Stimulated activated CD8-positive, alpha-beta memory T cell treated with anti-CD3 and anti-CD28 coated beads, Interleukin-15, amount 100 ng/mL, for 24 hours (primary cell): Measurements from ENCODE around the gene TPPP.
"Not testable (repeated sequence)": the region's sequence is repeated elsewhere in the genome, so short reads cannot be mapped to it uniquely, and the experiment has no call there.

Experiments
- DNase-seq: peaks from one replicate; pipeline ENCODE4 v3.0.0-alpha.2; 2020; ENCODE audit warnings: low read depth

Gene TPPP

GRCh38 chr5:645421-645820 is 47.7 kb downstream of the TPPP start:
- DNase-seq = no peak

DNA sequence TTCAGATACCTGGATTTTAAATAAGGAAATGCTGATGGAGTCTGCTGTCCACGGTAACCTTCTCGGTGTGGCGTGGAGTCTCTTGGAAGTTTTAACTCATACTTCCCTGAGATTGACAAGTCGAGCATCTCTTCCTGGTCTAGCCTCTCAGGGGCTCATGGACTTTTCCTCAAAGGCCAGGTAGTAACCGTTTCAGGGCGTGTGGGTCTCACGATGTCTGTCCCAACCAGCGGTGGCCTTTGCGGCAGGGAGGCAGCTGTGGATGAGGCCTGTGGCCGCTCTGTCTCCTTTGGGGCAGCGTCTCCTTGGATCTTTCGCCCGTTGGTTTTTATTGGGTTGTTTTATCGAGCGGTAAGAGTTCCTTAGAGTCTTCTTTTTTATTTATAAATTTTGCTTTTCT is 48.2 kb downstream of the TPPP start:
- DNase-seq = no peak

DNA sequence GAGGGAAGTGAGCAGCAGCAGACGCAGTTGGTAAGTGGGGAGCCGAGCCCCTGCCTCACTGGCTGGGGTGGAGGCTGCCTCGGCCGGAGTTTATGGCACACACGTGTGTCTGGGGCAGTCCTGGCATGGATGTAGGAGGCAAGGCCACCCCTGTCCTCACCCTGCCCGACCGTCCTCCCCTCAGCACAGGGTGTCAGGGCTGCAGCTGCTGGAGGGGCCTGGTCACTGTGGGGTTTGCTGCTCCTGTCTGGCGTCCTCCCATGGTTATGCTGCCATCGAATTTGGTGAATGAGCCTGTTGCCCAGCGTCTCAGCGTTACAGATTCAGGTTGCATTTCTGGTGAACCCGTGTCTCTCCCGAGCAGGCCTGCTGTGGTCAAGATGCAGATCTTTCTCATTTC is 48.6 kb downstream of the TPPP start:
- no peak for DNase-seq

- no peak for DNase-seq
Measured at GRCh38 chr5:643811-644271, 49.3 kb downstream of the TPPP start.

GRCh38 chr5:643351-643801 is 49.8 kb downstream of the TPPP start:
- no peak for DNase-seq

- DNase-seq = no peak
Measured at GRCh38 chr5:642481-642880, 50.7 kb downstream of the TPPP start.

GRCh38 chr5:641331-641765 is 51.8 kb downstream of the TPPP start:
- DNase-seq = no peak

DNA sequence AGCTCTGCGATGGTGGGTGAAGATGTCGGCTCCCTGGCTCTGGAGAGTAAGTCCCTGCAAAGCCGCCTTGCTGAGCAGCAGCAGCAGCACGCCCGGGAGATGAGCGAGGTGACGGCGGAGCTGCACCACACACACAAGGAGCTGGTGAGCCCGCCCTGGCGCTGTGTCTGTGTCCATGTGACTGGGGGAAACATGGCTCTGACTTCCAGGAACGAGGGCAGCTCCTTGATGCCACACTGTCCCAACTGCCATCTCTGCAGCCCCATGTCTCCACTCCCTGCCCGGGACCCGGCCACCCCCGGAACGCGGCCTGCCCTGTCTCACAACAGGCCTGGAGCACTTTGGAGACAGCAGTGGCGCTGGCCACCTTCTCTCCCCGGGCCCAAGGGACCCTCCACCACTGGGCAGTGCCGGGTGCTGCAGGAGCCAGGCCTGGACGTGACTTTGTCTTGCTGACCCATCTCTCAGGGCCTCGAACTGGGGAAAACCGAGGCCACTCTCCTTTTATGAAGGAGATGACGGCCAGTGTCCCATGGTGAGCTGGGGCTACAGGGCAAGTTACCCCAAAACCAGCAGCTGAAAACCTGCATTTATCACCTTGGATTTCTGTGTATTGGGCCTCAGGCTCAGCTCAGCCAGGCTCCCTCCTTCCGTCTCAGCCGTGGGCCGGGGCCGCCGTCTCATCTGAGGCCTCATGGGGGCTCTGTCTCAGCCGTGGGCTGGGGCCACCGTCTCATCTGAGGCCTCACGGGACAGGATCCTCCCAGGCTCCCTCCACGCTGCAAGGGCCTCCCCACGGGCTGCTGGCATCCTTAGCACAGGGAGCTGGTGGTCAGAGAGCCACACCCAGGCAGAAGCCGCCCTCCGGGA is 52.5 kb downstream of the TPPP start:
- DNase-seq = no peak

- DNase-seq = no peak
Measured at GRCh38 chr5:639584-640213, 53.5 kb downstream of the TPPP start.

DNA sequence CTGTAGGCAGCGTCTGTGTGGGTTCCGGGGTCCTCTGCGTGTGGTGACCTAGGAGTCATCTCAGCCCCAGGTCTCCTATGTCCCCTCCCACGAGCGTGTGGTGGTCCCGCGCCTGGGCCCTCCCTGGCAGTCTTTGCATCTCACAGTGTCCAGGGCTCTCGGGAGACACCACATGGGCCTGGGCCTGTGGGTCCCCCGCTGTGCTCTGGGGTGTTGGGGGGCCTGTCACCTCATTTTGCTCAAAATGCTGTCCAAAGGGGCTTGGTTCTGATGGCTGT is 54.0 kb downstream of the TPPP start:
- no peak for DNase-seq

DNA sequence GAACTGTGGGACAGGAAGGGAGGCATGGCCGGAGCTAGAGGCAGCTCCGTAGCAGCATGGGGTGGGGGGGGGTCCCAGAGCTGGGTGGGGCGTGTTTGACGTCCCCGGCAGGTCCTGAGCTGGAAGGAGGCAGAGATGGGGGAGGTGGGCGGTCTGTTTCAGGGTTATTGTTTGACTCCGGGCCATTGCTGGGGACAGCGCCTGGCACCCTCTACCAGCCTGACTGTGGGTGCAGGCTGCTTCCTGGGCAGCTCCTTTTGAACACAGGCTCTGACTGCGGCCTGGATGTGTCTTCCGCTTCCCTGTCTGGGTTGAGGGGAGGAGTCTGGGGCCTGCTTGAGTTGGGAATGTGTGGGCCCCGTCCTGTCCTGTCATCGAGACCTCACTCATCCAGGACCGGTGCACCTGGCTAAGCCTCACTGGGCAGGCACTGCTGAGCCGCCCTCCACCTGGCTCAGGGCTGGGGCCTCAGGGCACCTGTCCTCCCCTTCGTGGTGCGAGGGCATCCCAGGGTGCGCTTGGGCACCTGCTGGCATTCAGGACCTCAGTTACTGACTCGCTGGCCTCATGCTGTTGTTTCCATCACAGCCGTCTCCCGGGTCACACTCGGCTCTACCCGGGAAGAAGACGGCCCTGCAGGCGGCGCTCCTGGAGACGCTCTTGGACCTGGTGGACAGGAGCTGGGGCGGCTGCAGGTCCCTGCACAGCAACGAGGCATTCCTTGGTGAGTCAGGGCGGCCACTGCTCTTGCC is 54.5 kb downstream of the TPPP start:
- no peak for DNase-seq

GRCh38 chr5:637581-638450 is 55.3 kb downstream of the TPPP start:
- no peak for DNase-seq

DNA sequence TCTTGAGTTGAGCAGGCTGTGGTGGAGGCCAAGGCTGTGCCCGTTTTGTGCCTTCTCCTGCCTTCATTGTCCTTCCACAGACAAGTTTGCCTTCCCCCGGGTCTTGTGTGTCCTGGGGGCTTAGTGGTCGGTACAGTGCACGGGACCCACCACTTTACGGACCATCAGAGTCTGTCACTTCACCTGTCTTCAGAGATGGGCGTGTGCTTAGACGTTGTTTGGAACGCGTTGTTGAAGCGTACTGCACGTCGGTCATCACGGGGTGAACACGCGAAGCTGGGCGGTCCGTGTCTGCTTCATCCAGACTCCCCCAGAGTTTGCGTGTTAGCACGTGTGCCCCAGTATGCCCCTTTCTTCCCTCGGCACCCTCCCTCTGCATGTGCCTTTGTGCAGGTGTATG is 56.2 kb downstream of the TPPP start:
- DNase-seq = no peak

DNA sequence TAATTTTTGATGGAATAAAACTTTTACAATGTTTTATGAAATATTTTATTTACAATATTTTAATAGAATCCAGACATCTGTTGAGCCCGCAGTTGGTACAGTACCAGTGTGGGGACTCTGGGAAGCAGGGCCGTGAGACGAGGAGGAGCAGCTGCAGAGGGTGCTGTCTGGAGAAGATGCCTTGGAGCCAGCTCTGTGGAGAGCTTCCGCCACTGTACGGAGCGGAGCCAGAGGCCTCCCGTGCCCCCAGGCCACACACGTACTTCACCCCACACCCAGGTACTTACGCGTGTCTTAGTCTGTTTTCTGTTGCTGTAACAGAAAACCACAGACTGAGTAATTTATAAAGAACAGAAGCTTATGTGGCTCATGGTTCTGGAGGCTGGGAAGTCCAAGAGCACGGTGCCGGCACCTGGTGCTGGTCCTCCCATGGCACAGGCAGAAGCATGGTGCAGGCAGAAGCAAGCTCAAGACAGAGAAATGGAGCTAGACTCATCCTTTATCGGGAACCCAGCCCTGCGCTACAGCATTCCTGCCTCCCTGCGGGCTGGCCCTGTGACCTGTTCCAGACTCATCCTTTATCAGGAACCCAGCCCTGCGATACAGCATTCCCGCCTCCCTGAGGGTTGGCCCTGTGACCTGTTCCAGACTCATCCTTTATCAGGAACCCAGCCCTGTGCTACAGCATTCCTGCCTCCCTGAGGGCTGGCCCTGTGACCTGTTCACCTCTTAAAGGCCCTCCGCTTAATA is 57.7 kb downstream of the TPPP start:
- no peak for DNase-seq

GRCh38 chr5:634191-634590 is 59.0 kb downstream of the TPPP start:
- DNase-seq = no peak

- no peak for DNase-seq
Measured at GRCh38 chr5:633501-633955, 59.6 kb downstream of the TPPP start.

DNA sequence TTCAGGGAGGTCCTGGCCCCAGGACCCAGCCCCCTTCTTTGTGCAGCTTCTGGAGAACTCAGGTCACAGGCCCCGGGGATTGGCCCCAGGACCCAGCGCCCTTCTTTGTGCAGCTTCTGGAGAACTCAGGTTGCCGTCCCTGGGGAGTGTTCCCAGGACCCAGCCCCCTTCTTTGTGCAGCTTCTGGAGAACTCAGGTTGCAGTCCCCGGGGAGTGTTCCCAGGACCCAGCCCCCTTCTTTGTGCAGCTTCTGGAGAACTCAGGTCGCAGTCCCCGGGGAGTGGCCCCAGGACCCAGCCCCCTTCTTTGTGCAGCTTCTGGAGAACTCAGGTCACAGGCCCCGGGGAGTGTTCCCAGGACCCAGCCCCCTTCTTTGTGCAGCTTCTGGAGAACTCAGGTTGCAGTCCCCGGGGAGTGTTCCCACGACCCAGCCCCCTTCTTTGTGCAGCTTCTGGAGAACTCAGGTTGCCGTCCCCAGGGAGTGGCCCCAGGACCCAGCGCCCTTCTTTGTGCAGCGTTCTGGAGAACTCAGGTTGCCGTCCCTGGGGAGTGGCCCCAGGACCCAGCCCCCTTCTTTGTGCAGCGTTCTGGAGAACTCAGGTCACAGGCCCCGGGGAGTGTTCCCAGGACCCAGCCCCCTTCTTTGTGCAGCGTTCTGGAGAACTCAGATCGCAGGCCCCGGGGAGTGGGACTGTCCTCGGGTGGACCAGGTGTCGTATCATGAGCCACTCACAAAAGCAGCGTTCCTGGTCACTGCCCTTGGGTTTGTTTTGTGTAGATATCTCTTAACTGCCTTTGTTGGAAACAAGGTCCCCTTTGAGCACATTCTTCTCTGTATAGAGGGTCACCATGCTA is 64.6 kb downstream of the TPPP start:
- not testable (repeated sequence) for DNase-seq

- DNase-seq = no peak
Measured at GRCh38 chr5:627840-628239, 65.3 kb downstream of the TPPP start.

DNA sequence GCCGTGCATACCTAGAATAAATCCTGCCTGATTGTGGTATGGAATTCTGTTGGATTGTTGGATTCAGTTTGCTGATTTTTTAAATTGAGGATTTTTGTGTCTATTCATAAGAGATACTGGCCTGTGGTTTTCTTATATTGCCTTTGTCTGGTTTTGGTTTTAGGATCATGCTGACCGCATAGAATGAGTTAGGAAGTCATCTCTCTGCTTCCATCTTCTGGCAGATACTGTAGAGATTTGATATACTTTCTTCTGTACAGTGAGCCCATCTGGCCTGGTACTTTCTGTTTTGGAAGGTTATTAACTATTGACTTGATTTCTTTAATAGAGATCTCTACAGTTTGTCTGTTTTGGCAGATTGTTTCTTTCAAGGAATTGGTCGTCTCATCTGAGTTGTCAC is 66.3 kb downstream of the TPPP start:
- DNase-seq = no peak

- no peak for DNase-seq
Measured at GRCh38 chr5:625516-625915, 67.6 kb downstream of the TPPP start.
